ENCODE results near the gene LCE1E. TPM values are rescaled to one million over a fixed set of nuclear protein-coding genes. Genes with fewer than 3 reads are reported as not detected.

LCE1E gene
- total RNA-seq, 1 donor from 2014 or later = not detected

GRCh38 chr1:152777510-152778137 is 8.4 kb upstream of the LCE1E start:
- DNase-seq (ENCODE audit: low read depth, low spot score) = no peak

GRCh38 chr1:152783095-152783494 is 3.0 kb upstream of the LCE1E start:
- no peak for DNase-seq (ENCODE audit: low read depth, low spot score)

GRCh38 chr1:152795686-152796085 is 9.6 kb downstream of the LCE1E start:
- DNase-seq (ENCODE audit: low read depth, low spot score) = no peak

- no peak for DNase-seq (ENCODE audit: low read depth, low spot score)
Observed at GRCh38 chr1:152796421-152796820, 10.4 kb downstream of the LCE1E start, which contains the start of gene LCE1D. Gene LCE1D, plus strand, starts transcription at chr1:152796721. Its CDS starts 1,074 bp downstream, at chr1:152797795.

- no peak for DNase-seq (ENCODE audit: low read depth, low spot score)
Observed at GRCh38 chr1:152801333-152801732, 15.3 kb downstream of the LCE1E start.

- DNase-seq (ENCODE audit: low read depth, low spot score) = no peak
Observed at GRCh38 chr1:152806576-152806975, 20.5 kb downstream of the LCE1E start, which contains the start of gene LCE1C. Gene LCE1C, minus strand, starts transcription at chr1:152806651. Its CDS starts 1,173 bp downstream, at chr1:152805478.

- DNase-seq (ENCODE audit: low read depth, low spot score) = no peak
Observed at GRCh38 chr1:152811050-152811449, 25.0 kb downstream of the LCE1E start.

- DNase-seq (ENCODE audit: low read depth, low spot score) = no peak
Observed at GRCh38 chr1:152811671-152812070, 25.6 kb downstream of the LCE1E start, which contains the start of gene LCE1B. Gene LCE1B, plus strand, starts transcription at chr1:152811971. Its CDS starts 476 bp downstream, at chr1:152812447.

- no peak for DNase-seq (ENCODE audit: low read depth, low spot score)
Observed at GRCh38 chr1:152817309-152817708, 31.3 kb downstream of the LCE1E start.

GRCh38 chr1:152823294-152823693 is 37.2 kb downstream of the LCE1E start:
- DNase-seq (ENCODE audit: low read depth, low spot score) = no peak

- no peak for DNase-seq (ENCODE audit: low read depth, low spot score)
Observed at GRCh38 chr1:152824964-152825363, 38.9 kb downstream of the LCE1E start.

- DNase-seq (ENCODE audit: low read depth, low spot score) = no peak
Observed at GRCh38 chr1:152827173-152827572, 41.1 kb downstream of the LCE1E start, which contains the start of gene LCE1A. Gene LCE1A, plus strand, starts transcription at chr1:152827473. Its CDS starts 0 bp downstream, at chr1:152827473.

- no peak for DNase-seq (ENCODE audit: low read depth, low spot score)
Observed at GRCh38 chr1:152836870-152837269, 50.8 kb downstream of the LCE1E start.

Other genes starting within 250 kb of the LCE1E start
- not detected in 2 replicates for gene LCE3E, start 219.5 kb upstream of the LCE1E start, total RNA-seq
- gene LCE3D, start 205.7 kb upstream of the LCE1E start, total RNA-seq = not detected in 2 replicates
- gene LCE3C, start 186.0 kb upstream of the LCE1E start, total RNA-seq = not detected in 2 replicates
- not detected in 2 replicates for gene LCE3B, start 172.4 kb upstream of the LCE1E start, total RNA-seq
- gene LCE3A, start 163.2 kb upstream of the LCE1E start, total RNA-seq = not detected in 2 replicates
- not detected in 2 replicates for gene LCE2D, start 122.9 kb upstream of the LCE1E start, total RNA-seq
- not detected in 2 replicates for gene LCE2C, start 111.0 kb upstream of the LCE1E start, total RNA-seq
- not detected in 2 replicates for gene LCE2B, start 100.1 kb upstream of the LCE1E start, total RNA-seq
- gene LCE2A, start 87.9 kb upstream of the LCE1E start, total RNA-seq = not detected in 2 replicates
- gene LCE4A, start 78.1 kb upstream of the LCE1E start, total RNA-seq = not detected in 2 replicates
- not detected in 2 replicates for gene KPRP, start 28.2 kb upstream of the LCE1E start, total RNA-seq
- not detected in 2 replicates for gene LCE1F, start 11.1 kb upstream of the LCE1E start, total RNA-seq
- not detected in 2 replicates for gene LCE1D, start 10.5 kb downstream of the LCE1E start, total RNA-seq
- gene LCE1C, start 20.4 kb downstream of the LCE1E start, total RNA-seq = not detected in 2 replicates
- gene LCE1B, start 25.7 kb downstream of the LCE1E start, total RNA-seq = not detected in 2 replicates
- gene LCE1A, start 41.2 kb downstream of the LCE1E start, total RNA-seq = not detected in 2 replicates
- not detected in 2 replicates for gene LCE6A, start 56.6 kb downstream of the LCE1E start, total RNA-seq
- gene LCE7A, start 73.7 kb downstream of the LCE1E start, total RNA-seq = not detected in 2 replicates
- not detected in 2 replicates for gene SMCP, start 92.1 kb downstream of the LCE1E start, total RNA-seq
- gene IVL, start 122.3 kb downstream of the LCE1E start, total RNA-seq = under 0.01 TPM in 1 of 2 replicates, not detected in the other
- not detected in 2 replicates for gene SPRR5, start 160.9 kb downstream of the LCE1E start, total RNA-seq
- not detected in 2 replicates for gene SPRR4, start 184.4 kb downstream of the LCE1E start, total RNA-seq
- not detected in 2 replicates for gene SPRR1A, start 197.8 kb downstream of the LCE1E start, total RNA-seq
- gene SPRR3, start 215.5 kb downstream of the LCE1E start, total RNA-seq = not detected in 2 replicates
- not detected in 2 replicates for gene SPRR1B, start 244.9 kb downstream of the LCE1E start, total RNA-seq